Stimulated activated naive CD8-positive, alpha-beta T cell treated with anti-CD3 and anti-CD28 coated beads, Interleukin-15, amount 100 ng/mL, for 72 hours (primary cell): ENCODE measurements around the gene C10orf90.

Source experiments
- ATAC-seq: fragments of 150-1000 bp; cut with Tn5 transposase; 2 replicates; pipeline ENCODE4 v1.10.0; 2021; ENCODE audit warnings: mild to moderate bottlenecking, moderate library complexity
- DNase-seq, 2 donors: peaks; one replicate each; pipeline ENCODE4 v3.0.0; 2021 to 2022
- H3K27ac Mint-ChIP-seq, 2 donors: one replicate each; pipeline ENCODE4 v1.8.0; 2022; ENCODE audit warnings: mild to moderate bottlenecking in 2 of 2, mixed read lengths in 2 of 2, moderate library complexity in 2 of 2
- H3K27me3 Mint-ChIP-seq: one replicate; pipeline ENCODE4 v1.8.0; 2022; ENCODE audit warnings: mixed read lengths
- H3K4me1 Mint-ChIP-seq: one replicate; pipeline ENCODE4 v1.8.0; 2022; ENCODE audit warnings: mild to moderate bottlenecking, mixed read lengths
- H3K4me3 Mint-ChIP-seq, 2 donors: one replicate each; pipeline ENCODE4 v1.8.0; 2022; ENCODE audit warnings: mild to moderate bottlenecking in 2 of 2, mixed read lengths in 2 of 2, moderate library complexity in 1 of 2
- H3K9me3 Mint-ChIP-seq, 2 donors: one replicate each; pipeline ENCODE4 v1.8.0; 2022; ENCODE audit warnings: mixed read lengths in 2 of 2

Gene C10orf90

GRCh38 chr10:126524526-126524925, 146.0 kb downstream of the C10orf90 start:
- Mint-ChIP-seq H3K27me3 (no peaks in the 10 kb centered on the region), H3K4me3 (no peak overlapping the region), H3K27ac (no peak overlapping the region), H3K9me3 (no peaks in the 10 kb centered on the region), H3K4me1 (no peaks in the 10 kb centered on the region)
- DNase-seq (no peak), ATAC-seq (no peak)

DNA sequence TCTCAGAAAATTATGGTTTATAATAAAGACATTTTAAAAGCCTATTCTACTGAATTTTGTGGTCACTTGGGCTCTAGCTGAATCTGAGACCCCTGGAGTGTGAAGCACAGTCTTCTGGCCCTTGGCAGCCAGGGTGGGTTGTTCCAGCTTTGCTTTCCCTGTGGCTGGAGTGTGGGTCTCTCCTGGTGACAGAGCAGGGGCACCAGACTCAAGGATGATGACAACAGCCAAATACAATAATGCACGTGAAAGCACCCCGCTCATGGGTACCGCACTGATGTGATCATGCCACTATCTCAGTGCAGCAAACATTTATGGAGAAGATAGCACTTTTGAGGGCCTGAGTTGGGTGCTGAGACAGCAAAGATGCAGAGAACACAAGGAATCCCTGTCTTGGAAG, 147.4 kb downstream of the C10orf90 start:
- no peak for DNase-seq
- Mint-ChIP-seq H3K27ac (no peak overlapping the region), H3K4me3 (no peak overlapping the region), H3K4me1 (no peaks in the 10 kb centered on the region), H3K27me3 (no peaks in the 10 kb centered on the region), H3K9me3 (no peaks in the 10 kb centered on the region)
- ATAC-seq, result no peak

DNA sequence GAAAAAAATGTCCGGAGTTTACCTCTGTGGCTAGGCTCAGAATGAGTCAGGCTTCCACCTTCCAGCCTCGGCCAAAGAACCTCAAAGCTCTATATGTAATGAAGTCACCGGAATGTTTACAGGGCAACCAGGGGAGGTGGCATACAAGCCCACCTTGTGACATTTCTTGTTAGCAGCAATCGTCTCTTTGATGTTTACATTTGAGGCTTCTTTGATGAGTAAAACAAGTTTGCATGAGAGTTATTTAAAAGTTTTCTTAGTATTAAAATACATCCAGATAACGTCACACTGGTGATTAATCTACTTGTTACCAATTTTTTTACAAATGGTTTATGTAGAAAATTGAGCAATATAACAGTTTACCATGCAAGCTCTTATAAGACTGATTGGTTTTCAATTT, 149.1 kb downstream of the C10orf90 start:
- no peak overlapping the region for H3K27ac Mint-ChIP-seq
- H3K27me3 Mint-ChIP-seq, result no peaks in the 10 kb centered on the region
- H3K9me3 Mint-ChIP-seq, result no peaks in the 10 kb centered on the region
- no peak overlapping the region for H3K4me3 Mint-ChIP-seq
- ATAC-seq (no peak), DNase-seq (no peak)
- H3K4me1 Mint-ChIP-seq, result no peaks in the 10 kb centered on the region

- H3K9me3 Mint-ChIP-seq, result no peaks in the 10 kb centered on the region
- no peaks in the 10 kb centered on the region for H3K4me1 Mint-ChIP-seq
- DNase-seq (no peak), ATAC-seq (no peak)
- no peaks in the 10 kb centered on the region for H3K27me3 Mint-ChIP-seq
- no peak overlapping the region for H3K4me3 Mint-ChIP-seq
- H3K27ac Mint-ChIP-seq, result no peak overlapping the region
Measured at GRCh38 chr10:126520751-126521317, 149.7 kb downstream of the C10orf90 start.

- H3K9me3 Mint-ChIP-seq, result no peaks in the 10 kb centered on the region
- no peak overlapping the region for H3K27ac Mint-ChIP-seq
- no peak overlapping the region for H3K4me3 Mint-ChIP-seq
- no peaks in the 10 kb centered on the region for H3K4me1 Mint-ChIP-seq
- DNase-seq, result no peak
- no peaks in the 10 kb centered on the region for H3K27me3 Mint-ChIP-seq
- no peak for ATAC-seq
Measured at GRCh38 chr10:126519992-126520391, 150.5 kb downstream of the C10orf90 start.

- Mint-ChIP-seq H3K9me3 (no peaks in the 10 kb centered on the region), H3K4me1 (no peaks in the 10 kb centered on the region), H3K27me3 (no peaks in the 10 kb centered on the region), H3K27ac (no peak overlapping the region), H3K4me3 (no peak overlapping the region)
- no peak for ATAC-seq
- no peak for DNase-seq
Measured at GRCh38 chr10:126519185-126519584, 151.3 kb downstream of the C10orf90 start.

GRCh38 chr10:126518218-126519080, 152.0 kb downstream of the C10orf90 start:
- H3K27me3 Mint-ChIP-seq, result no peaks in the 10 kb centered on the region
- no peak overlapping the region for H3K4me3 Mint-ChIP-seq
- H3K4me1 Mint-ChIP-seq, result no peaks in the 10 kb centered on the region
- no peak for ATAC-seq
- H3K27ac Mint-ChIP-seq, result no peak overlapping the region
- no peaks in the 10 kb centered on the region for H3K9me3 Mint-ChIP-seq
- no peak for DNase-seq

DNA sequence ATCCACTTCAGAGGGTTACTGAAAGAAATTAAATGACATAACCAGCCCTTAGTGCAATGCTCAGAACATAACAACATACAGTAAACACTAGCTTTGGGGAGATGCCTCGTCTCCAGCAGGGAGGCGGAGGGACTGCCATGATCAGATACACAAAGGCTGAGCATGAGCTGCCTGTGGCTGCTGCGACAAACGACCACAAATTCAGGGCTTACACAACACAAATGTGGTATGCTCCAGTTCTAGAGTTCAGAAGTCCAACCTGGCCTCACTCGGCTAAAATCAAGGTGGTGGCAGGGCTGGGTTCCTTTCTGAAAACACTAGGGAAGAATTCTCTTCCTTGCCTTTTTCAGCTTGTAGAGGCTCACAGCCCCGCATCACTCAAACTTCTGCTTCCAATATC, 154.0 kb downstream of the C10orf90 start:
- Mint-ChIP-seq H3K4me1 (no peaks in the 10 kb centered on the region), H3K27ac (no peak overlapping the region)
- DNase-seq, result no peak

DNA sequence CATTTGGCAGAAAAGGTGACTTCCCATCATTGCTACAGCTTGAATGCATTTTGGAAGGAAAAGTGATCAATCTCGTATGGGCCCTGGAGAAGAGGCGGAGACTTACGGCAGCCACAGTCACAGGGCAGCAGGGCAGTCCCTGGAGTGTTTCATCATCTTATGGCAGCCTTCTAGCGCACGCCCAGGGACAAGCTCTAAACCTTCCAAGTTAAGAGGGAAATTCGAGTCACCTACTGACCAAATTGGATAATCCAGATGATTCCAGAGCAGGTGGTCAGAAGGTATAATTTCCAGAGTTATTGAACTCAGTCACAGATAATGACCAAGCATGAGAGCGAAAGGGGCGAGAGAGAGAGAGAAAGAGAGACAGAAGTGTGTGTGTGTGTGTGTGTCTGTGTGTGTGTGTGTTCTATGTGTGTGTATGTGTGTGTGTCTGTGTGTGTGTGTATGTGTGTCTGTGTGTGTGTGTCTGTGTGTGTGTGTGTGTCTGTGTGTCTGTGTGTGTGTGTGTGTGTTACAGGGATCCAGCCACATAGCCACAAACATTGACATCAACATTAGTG, 158.5 kb downstream of the C10orf90 start:
- no peaks in the 10 kb centered on the region for H3K27me3 Mint-ChIP-seq
- no peaks in the 10 kb centered on the region for H3K4me1 Mint-ChIP-seq
- no peaks in the 10 kb centered on the region for H3K9me3 Mint-ChIP-seq
- ATAC-seq (no peak), DNase-seq (no peak)
- no peak overlapping the region for H3K27ac Mint-ChIP-seq
- no peak overlapping the region for H3K4me3 Mint-ChIP-seq

More for the DNA sequence above, 154.0 kb downstream of the C10orf90 start:
- Mint-ChIP-seq H3K4me3 (no peak overlapping the region), H3K27me3 (no peaks in the 10 kb centered on the region), H3K9me3 (no peaks in the 10 kb centered on the region)
- no peak for ATAC-seq

DNA sequence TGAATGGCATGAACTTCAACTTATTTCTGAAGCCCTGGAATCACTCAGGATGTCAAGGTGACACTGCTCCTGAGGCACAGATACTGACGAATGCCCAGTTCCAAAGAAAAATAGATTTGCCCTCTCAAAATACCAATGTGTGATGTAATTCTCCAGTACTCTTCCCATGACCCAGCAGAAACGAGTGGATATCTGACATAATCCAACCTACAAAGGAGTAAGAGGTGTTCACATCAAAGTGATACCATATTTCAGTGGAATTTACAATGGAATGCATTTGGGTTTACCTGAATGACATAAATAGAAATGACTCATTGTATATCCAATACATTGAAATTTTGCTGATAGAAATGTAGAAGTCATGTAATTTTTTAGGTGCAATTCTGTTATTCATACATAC, 161.3 kb downstream of the C10orf90 start:
- no peak overlapping the region for H3K27ac Mint-ChIP-seq
- DNase-seq, result no peak
- H3K27me3 Mint-ChIP-seq, result no peaks in the 10 kb centered on the region
- no peak overlapping the region for H3K4me3 Mint-ChIP-seq
- H3K4me1 Mint-ChIP-seq, result no peaks in the 10 kb centered on the region
- no peaks in the 10 kb centered on the region for H3K9me3 Mint-ChIP-seq
- no peak for ATAC-seq

- no peak overlapping the region for H3K27ac Mint-ChIP-seq
- H3K27me3 Mint-ChIP-seq, result no peaks in the 10 kb centered on the region
- no peak overlapping the region for H3K4me3 Mint-ChIP-seq
- DNase-seq (no peak), ATAC-seq (no peak)
- H3K9me3 Mint-ChIP-seq, result no peaks in the 10 kb centered on the region
- H3K4me1 Mint-ChIP-seq, result no peaks in the 10 kb centered on the region
Measured at GRCh38 chr10:126508535-126509040, 161.9 kb downstream of the C10orf90 start.

- Mint-ChIP-seq H3K27me3 (no peaks in the 10 kb centered on the region), H3K9me3 (no peaks in the 10 kb centered on the region), H3K4me3 (no peak overlapping the region), H3K4me1 (no peaks in the 10 kb centered on the region), H3K27ac (no peak overlapping the region)
- DNase-seq (no peak), ATAC-seq (no peak)
Measured at GRCh38 chr10:126504761-126505112, 165.8 kb downstream of the C10orf90 start.

GRCh38 chr10:126504063-126504760, 166.3 kb downstream of the C10orf90 start:
- Mint-ChIP-seq H3K4me1 (no peaks in the 10 kb centered on the region), H3K27ac (no peak overlapping the region), H3K9me3 (no peaks in the 10 kb centered on the region), H3K4me3 (no peak overlapping the region), H3K27me3 (no peaks in the 10 kb centered on the region)
- ATAC-seq (peak; percentile 43), DNase-seq (no peak)

DNA sequence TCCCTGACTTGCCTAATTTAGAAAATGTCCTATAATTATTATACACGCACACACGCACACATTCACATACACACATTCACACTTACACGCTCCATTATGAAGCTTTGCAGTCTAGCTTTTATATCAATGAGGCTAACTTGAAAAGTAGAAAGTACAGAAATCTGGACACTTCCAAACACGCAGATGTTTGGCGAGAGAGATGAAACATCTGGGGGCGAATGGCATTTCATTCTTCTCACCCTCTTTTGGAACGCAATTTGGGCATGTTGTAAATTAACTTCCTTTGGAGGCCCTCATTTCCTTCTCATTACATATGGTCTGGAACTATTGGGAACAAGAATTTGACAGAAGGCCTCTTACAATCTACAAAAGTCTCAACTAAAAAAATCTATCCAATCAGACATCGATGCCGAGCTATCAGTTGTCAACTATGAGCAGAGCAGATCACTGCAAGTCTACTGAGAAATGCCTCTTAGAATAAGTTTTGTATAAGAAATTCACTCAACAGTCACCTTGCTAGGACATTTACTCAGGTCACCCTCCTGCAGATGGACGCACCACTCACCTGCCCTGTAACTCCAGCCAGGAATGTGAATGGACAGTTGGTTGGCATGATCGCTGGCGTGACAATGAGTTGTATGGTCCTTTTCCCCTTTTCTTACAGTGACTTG, 167.0 kb downstream of the C10orf90 start:
- Mint-ChIP-seq H3K27ac (no peak overlapping the region), H3K9me3 (no peaks in the 10 kb centered on the region), H3K4me1 (no peaks in the 10 kb centered on the region), H3K4me3 (no peak overlapping the region), H3K27me3 (no peaks in the 10 kb centered on the region)
- ATAC-seq, result no peak
- no peak for DNase-seq

DNA sequence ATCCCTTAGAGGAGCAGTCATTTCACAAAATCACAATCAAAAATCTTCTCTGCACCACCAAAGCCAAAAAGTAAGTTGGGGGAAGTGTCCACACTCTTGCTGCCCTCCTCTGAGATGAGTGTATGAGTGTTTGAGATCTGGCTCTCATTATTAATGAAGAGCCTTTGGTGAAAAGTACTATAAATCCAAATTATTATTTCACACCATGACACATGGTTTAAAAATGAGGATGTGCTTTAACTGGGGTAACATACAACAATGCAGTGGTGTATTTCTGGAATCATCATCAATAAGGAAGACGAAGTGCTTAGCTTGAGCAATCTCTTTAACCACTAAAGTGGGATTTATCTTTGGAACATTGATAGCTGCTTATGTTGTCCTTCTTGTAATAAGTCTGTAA, 168.1 kb downstream of the C10orf90 start:
- ATAC-seq, result no peak
- Mint-ChIP-seq H3K4me1 (no peaks in the 10 kb centered on the region), H3K4me3 (no peak overlapping the region), H3K9me3 (no peaks in the 10 kb centered on the region), H3K27ac (no peak overlapping the region), H3K27me3 (no peaks in the 10 kb centered on the region)
- no peak for DNase-seq
